GM10266 (cell line): ENCODE measurements around the gene ATG101.
"Not testable (repeated sequence)": the region's sequence is repeated elsewhere in the genome, so short reads cannot be mapped to it uniquely, and the experiment has no call there.

ENCODE experiments used
- DNase-seq: peaks from one replicate; pipeline ENCODE4 v3.0.0; 2012; ENCODE audit errors: extremely low spot score
- TF ChIP-seq, protein P1 (sequence below): IDR thresholded peaks from 2 replicates; pipeline ENCODE4 v1.5.1; 2012; ENCODE audit warnings: mild to moderate bottlenecking, low read depth; ENCODE audit not compliant: control insufficient read depth, insufficient read depth; ENCODE audit errors: missing control alignments

The ATG101 gene

DNA sequence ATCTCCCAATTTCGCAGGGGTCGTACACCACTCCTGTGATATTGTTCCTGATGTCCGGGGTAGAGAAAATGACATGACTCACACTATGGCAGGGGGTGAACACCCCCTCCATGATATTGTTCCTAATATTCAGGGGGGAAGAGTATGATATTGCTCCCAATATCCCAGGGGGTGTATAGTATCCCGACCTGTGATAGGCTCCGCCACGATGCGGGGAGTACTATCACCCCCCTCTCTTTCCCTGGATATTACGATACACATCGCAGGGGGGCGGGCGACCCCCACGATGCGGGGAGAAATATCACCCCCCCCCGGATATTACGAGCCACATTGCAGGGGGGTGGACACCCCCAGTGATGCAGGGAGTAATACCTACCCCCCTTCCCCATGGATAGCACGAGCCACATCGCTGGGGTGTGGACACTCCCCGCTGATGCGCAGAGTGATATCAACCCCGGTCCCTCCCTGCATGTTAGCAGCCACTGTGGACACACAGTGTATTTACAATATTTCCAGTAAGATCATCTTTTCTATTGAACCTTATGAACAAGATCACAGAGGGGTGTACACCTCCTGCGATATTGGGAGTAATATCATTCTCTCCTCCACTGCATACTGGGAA is 27.4 kb downstream of the ATG101 start:
- TF ChIP-seq, protein P1, sequence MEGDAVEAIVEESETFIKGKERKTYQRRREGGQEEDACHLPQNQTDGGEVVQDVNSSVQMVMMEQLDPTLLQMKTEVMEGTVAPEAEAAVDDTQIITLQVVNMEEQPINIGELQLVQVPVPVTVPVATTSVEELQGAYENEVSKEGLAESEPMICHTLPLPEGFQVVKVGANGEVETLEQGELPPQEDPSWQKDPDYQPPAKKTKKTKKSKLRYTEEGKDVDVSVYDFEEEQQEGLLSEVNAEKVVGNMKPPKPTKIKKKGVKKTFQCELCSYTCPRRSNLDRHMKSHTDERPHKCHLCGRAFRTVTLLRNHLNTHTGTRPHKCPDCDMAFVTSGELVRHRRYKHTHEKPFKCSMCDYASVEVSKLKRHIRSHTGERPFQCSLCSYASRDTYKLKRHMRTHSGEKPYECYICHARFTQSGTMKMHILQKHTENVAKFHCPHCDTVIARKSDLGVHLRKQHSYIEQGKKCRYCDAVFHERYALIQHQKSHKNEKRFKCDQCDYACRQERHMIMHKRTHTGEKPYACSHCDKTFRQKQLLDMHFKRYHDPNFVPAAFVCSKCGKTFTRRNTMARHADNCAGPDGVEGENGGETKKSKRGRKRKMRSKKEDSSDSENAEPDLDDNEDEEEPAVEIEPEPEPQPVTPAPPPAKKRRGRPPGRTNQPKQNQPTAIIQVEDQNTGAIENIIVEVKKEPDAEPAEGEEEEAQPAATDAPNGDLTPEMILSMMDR, result no peak

DNA sequence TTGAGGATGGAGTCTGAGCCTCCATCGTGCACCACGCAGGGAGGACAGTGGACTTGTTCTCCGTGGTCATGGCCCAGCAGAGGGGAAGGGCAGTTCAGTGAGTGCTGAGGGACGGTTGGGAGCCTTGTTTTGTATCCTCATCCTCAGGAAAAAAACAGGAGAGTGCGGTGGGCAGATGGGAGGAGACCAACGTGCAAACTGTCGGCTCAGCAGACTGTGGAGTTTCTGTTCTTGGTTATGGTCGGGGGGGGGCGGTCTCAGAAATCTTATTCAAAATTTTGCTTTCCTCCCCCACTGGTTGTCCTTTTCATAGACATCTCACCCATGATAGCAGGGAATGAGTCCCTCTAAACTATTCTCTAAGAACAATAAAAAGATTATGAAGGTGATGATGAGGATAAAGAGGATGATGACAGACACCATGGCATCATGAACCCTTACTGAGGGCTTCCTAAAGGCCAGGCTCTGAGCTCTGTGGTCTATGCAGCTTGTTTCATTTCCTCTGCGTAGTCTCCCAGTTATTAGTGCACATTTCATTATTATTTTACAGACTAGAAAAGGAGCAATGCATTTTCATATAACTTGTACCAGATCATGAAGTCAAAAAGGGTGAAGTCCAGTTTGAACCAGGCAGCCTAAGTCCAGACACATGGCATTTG is 34.8 kb downstream of the ATG101 start:
- DNase-seq, result not testable (repeated sequence)

More for the DNA sequence above, 27.4 kb downstream of the ATG101 start:
- no peak for DNase-seq

DNA sequence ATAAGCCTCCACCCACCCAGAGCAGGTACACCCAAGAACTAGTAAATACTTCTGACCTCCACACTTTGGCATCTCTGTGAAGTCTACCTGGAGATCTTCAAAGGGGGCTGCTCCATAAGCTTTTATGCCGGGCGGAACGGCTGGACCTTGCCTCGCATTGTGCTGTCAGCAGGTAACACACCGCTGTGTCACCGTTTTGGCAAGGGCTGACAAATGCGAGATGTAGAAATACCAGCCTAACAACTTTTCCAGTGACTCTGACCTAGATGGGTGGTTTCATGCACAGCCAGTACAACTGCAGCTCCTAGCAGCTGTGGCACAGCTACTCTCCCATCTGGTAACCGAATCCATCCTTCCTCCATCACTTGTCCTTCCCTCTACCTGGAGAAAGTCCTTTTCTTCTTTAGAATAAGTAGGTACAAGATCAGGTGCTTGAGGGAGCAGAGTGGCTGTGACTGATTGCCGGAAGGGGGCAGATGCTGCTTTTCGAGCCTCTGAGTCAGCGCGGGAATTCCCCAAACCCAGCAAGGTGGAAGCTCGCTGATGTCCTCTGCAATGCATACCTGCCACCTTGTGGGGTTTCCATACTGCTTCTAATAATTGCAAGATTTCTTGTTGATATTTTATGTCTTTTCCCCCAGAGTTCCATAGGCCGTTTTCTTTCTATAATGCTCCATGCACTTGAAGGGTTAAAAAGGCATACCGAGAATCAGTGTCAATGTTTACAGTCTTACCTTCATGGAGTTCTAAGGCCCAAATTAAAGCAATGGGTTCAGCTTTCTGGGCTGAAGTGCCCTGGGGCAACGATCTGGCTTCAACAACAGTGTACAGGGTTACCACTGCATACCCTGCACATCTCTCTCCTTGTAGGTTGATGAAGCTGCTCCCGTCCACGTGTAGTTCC is 46.7 kb downstream of the ATG101 start:
- TF ChIP-seq, protein P1, result peak; percentile 55
- DNase-seq, result not testable (repeated sequence)

DNA sequence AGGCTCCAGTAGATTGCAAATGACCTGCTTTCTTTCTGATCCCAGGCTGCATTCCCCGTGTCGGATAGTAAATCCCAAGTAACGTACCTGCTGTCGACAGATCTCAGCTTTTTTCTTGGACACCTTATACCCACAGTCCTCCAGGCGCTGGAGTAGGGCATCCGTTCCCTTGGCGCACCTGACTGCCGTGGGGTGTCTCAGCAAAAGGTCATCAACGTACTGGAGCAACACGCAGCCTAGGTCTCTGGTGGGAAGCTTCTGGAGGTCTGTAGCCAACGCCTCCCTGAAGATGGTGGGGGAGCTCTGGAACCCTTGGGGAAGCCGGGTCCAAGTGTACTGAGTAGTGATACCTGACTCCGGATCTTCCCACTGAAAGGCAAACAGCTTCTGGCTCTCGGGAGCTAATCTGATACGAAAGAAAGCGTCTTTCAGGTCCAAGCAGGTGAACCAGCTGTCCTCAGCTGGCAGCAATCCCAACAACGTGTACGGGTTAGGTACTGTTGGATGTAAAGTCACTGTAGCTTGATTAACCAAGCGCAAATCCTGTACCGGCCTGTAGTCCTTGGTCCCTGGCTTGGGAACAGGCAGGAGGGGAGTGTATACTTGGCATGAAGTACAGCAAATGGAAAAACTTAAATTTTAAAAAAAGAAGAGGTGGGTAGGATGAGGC is 48.2 kb downstream of the ATG101 start:
- DNase-seq, result not testable (repeated sequence)

DNA sequence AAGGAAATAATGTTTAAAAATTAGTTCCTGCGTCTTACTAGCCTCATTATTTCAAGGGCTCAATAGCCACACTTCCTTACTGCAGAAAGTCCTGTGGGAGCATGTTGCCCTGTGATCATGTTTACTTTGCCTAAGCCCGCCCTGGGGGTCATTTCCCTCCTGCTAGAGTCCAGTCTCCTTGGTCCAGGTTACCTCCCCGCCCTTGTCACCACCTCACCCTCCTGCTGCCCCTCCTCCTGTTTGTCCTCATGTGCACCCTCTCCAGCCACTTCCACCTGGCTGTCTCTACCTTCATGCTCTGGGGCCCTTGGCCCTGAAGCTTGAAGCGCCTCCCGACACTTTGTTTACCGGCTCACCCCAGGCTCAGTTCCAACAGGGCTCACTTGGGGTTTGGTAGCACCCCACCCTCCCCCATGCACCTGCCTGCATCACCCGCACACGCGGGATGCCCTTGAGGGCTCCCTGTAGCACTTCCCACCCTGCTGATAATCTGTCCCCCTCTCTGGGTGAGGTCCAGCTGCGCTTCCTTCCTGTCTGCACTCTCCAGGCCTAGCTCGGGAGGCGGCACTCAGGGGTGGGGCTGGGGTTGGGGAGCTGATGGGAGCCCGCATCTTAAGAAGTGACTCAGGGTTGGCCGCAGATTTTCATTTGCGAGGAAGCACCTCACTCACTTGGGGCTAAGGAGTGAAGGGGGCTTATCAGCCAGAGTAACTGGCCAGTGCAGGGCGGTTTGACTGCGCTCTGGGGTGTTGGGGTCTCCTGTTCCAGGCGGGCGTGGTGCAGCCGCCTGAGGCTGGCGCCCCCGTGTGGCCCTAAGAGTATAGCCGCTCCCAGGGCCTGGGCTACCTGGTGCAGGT is 49.8 kb downstream of the ATG101 start:
- TF ChIP-seq, protein P1, result peak; percentile 75
- peak; percentile 61 for DNase-seq

DNA sequence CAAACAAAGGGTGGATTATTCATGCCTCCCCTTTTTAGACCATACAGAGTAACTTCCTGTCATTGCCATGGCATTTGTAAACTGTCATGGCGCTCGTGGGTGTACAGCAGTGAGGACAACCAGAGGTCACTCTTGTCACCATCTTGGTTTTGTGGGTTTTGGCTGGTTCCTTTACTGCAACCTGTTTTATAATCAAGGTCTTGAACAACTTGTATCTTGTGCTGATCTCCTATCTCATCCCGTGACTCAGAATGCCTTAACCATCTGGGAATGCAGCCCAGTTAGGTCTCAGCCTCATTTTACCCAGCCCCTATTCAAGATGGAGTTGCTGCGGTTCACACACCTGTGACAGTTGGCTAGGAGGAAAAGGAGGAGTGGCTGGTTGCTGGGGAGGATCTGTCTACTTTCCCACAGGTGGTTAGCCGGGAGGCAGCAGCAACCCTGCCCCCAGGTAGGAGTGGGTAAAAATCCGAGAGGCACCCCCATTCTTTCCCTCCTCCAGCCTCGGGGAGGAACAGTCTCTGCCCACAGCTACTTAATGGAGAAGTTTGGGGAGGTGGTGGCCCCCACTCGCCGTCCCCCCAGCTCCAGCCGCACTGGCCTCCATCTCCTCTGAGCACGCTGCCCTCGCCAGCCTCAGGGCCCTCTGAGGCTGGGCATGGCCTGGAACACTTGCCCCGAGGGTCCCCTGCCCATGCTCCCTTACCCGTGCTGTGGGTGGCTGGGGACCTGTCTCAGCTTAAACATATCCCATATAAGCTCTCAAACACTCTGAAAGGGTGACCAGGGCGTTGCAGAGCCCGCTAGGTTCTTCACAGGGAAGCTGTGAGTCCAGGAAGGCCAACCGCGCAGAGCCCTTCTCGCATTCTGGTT is 51.4 kb downstream of the ATG101 start:
- TF ChIP-seq, protein P1, result no peak
- DNase-seq, result no peak
